ENCODE measurements around the gene ITLN1. TPM values are rescaled to one million over a fixed set of nuclear protein-coding genes. Genes with fewer than 3 reads are reported as not detected.
"Not testable (repeated sequence)": the region's sequence is repeated elsewhere in the genome, so short reads cannot be mapped to it uniquely, and the experiment has no call there.

The ITLN1 gene
- total RNA-seq, 4 donors from 2014 or later, result not detected

GRCh38 chr1:160879056-160879455 lies 5.9 kb downstream of the ITLN1 start:
- no peak overlapping the region for H3K4me3 ChIP-seq (ENCODE audit: low read depth, poor library complexity, severe bottlenecking)
- intact Hi-C loops (cut with DNase I; ENCODE audit: low total_unique reads), result no loop called here
- DNase-seq (ENCODE audit: low spot score in 2 of 2), result no peak
- TF ChIP-seq CTCF (IDR thresholded peaks at IDR 0.05) (no peak), POLR2A (IDR thresholded peaks at IDR 0.05) (no peak)
- WGBS, 2 donors, result 69 to 82% methylated on average over 8 of the region's 8 CpGs

GRCh38 chr1:160877221-160877620 lies 7.8 kb downstream of the ITLN1 start:
- intact Hi-C loops (cut with DNase I; ENCODE audit: low total_unique reads), result no loop called here
- no peak for DNase-seq (ENCODE audit: low spot score in 2 of 2)
- TF ChIP-seq POLR2A (IDR thresholded peaks at IDR 0.05) (no peak), CTCF (IDR thresholded peaks at IDR 0.05) (no peak)

GRCh38 chr1:160876311-160876710 lies 8.7 kb downstream of the ITLN1 start:
- no peak overlapping the region for H3K4me3 ChIP-seq (ENCODE audit: low read depth, poor library complexity, severe bottlenecking)
- no peak for DNase-seq (ENCODE audit: low spot score in 2 of 2)
- 82 to 83% methylated on average over 5 of the region's 5 CpGs for WGBS, 2 donors
- TF ChIP-seq POLR2A (IDR thresholded peaks at IDR 0.05), result no peak
- TF ChIP-seq CTCF (IDR thresholded peaks at IDR 0.05), result no peak
- intact Hi-C loops (cut with DNase I; ENCODE audit: low total_unique reads), result no loop called here

More at GRCh38 chr1:160877221-160877620, 7.8 kb downstream of the ITLN1 start:
- no peak overlapping the region for H3K4me3 ChIP-seq (ENCODE audit: low read depth, poor library complexity, severe bottlenecking)

GRCh38 chr1:160875591-160875990 lies 9.4 kb downstream of the ITLN1 start:
- 76 to 77% methylated on average over 4 of the region's 4 CpGs for WGBS, 2 donors
- H3K4me3 ChIP-seq (ENCODE audit: low read depth, poor library complexity, severe bottlenecking); intact Hi-C loops (cut with DNase I; ENCODE audit: low total_unique reads); DNase-seq (ENCODE audit: low spot score in 2 of 2): not testable (repeated sequence)

GRCh38 chr1:160874935-160875334 lies 10.0 kb downstream of the ITLN1 start:
- TF ChIP-seq POLR2A (IDR thresholded peaks at IDR 0.05), result no peak
- TF ChIP-seq CTCF (IDR thresholded peaks at IDR 0.05), result no peak
- H3K4me3 ChIP-seq (ENCODE audit: low read depth, poor library complexity, severe bottlenecking), result no peak overlapping the region
- DNase-seq (ENCODE audit: low spot score in 2 of 2), result no peak
- intact Hi-C loops (cut with DNase I; ENCODE audit: low total_unique reads), result no loop called here
- whole genome bisulfite sequencing, 2 donors, result 26 to 37% methylated on average over 3 of the region's 3 CpGs

GRCh38 chr1:160868141-160868540 lies 16.8 kb downstream of the ITLN1 start:
- no peak for DNase-seq (ENCODE audit: low spot score in 2 of 2)
- intact Hi-C loops (cut with DNase I; ENCODE audit: low total_unique reads), result no loop called here
- TF ChIP-seq POLR2A (IDR thresholded peaks at IDR 0.05) (no peak), CTCF (IDR thresholded peaks at IDR 0.05) (no peak)

GRCh38 chr1:160867651-160868050 lies 17.3 kb downstream of the ITLN1 start:
- H3K4me3 ChIP-seq (ENCODE audit: low read depth, poor library complexity, severe bottlenecking); DNase-seq (ENCODE audit: low spot score in 2 of 2); intact Hi-C loops (cut with DNase I; ENCODE audit: low total_unique reads): not testable (repeated sequence)
- WGBS, 2 donors, result 45 to 52% methylated on average over 4 of the region's 4 CpGs

More at GRCh38 chr1:160868141-160868540, 16.8 kb downstream of the ITLN1 start:
- no peak overlapping the region for H3K4me3 ChIP-seq (ENCODE audit: low read depth, poor library complexity, severe bottlenecking)
- WGBS, 2 donors, result 44 to 46% methylated on average over 3 of the region's 3 CpGs
